B cell (primary cell): ENCODE data around the gene AOPEP. TPM values are rescaled to one million over a fixed set of nuclear protein-coding genes. Genes with fewer than 3 reads are reported as not detected.

Experiments
- ATAC-seq: fragments of 200-7000 bp; cut with Tn5 transposase; one replicate; pipeline ENCODE4 v1.10.0; 2021; ENCODE audit warnings: low read depth, mild to moderate bottlenecking, moderate number of reproducible peaks, moderate library complexity
- CTCF ChIA-PET: fragments of 350-600 bp; sonication (Branson Sonifier 250); formaldehyde crosslinking; loops from one replicate; lab custom pipeline; 2021; ENCODE audit warnings: antibody characterized with exemption, inconsistent platforms; lab: Charles Lee
- POLR2A ChIA-PET: fragments of 350-600 bp; sonication (Branson Sonifier 250); formaldehyde crosslinking; loops from one replicate; lab custom pipeline; 2021; ENCODE audit warnings: antibody characterized with exemption; lab: Charles Lee
- DNase-seq: peaks from one replicate; pipeline ENCODE4 v3.0.0; 2013
- H2AFZ ChIP-seq: 2 replicates; pipeline ENCODE4 v1.6.1; 2012; ENCODE audit warnings: mild to moderate bottlenecking, low read depth, low read length; ENCODE audit not compliant: insufficient read depth, poor library complexity, severe bottlenecking
- H3K27ac ChIP-seq, 2 donors: 1 replicate in 1 of 2; 2 replicates in 1 of 2; pipeline ENCODE4 v1.5.1; 2012 to 2013; ENCODE audit warnings: low read length in 2 of 2, mild to moderate bottlenecking in 2 of 2, moderate library complexity in 1 of 2
- H3K27me3 ChIP-seq, 4 experiments: fragments of 200-600 bp in 1 of 4; sonication (generic) in 1 of 4; replicated peaks in 1 of 4; 1 replicate in 2 of 4; 2 replicates in 2 of 4; pipeline versions ENCODE4 v1.6.1 to v1.7.0; 2013 to 2016; ENCODE audit warnings: low read length in 3 of 4, mild to moderate bottlenecking in 2 of 4, mixed read lengths in 1 of 4, moderate library complexity in 1 of 4; ENCODE audit not compliant: insufficient read depth in 4 of 4, control insufficient read depth in 3 of 4; ENCODE audit errors: control extremely low read depth in 1 of 4
- H3K36me3 ChIP-seq, 2 experiments: replicated peaks in 1 of 2; 1 replicate in 1 of 2; 2 replicates in 1 of 2; pipeline versions ENCODE4 v1.6.1 to v1.7.1; 2013; ENCODE audit warnings: low read length in 1 of 2; ENCODE audit not compliant: insufficient read depth in 2 of 2, control insufficient read depth in 1 of 2; ENCODE audit errors: control extremely low read depth in 1 of 2, extremely low read depth in 1 of 2
- H3K4me1 ChIP-seq, 2 donors: fragments of 200-600 bp in 1 of 2; sonication (generic) in 1 of 2; 1 replicate in 1 of 2; 2 replicates in 1 of 2; pipeline versions ENCODE4 v1.5.1 to v1.6.1; 2013 to 2017; ENCODE audit warnings: low read length in 2 of 2; ENCODE audit not compliant: control insufficient read depth in 2 of 2, insufficient read depth in 2 of 2
- H3K4me2 ChIP-seq: replicated peaks from 2 replicates; pipeline ENCODE3; 2012; ENCODE audit warnings: mild to moderate bottlenecking, low read depth, low read length; ENCODE audit not compliant: poor library complexity, severe bottlenecking
- H3K4me3 ChIP-seq, 5 experiments: fragments of 200-600 bp in 1 of 5; sonication (generic) in 1 of 5; 1 replicate in 3 of 5; 2 replicates in 2 of 5; pipeline versions ENCODE4 v1.5.1 to v1.7.0; 2011 to 2016; ENCODE audit warnings: low read length in 4 of 5, mild to moderate bottlenecking in 4 of 5, low read depth in 2 of 5, control low read depth in 1 of 5, moderate library complexity in 1 of 5; ENCODE audit not compliant: insufficient read depth in 1 of 5; ENCODE audit errors: control extremely low read depth in 1 of 5, extremely low read depth in 1 of 5
- H3K79me2 ChIP-seq: fragments of 200-600 bp; sonication (generic); one replicate; pipeline ENCODE4 v1.6.0; 2016; ENCODE audit warnings: low read length; ENCODE audit not compliant: control insufficient read depth, insufficient read depth
- H3K9ac ChIP-seq: fragments of 200-600 bp; sonication (generic); 2 replicates; pipeline ENCODE4 v1.6.1; 2017; ENCODE audit warnings: mild to moderate bottlenecking, low read length, moderate library complexity
- H3K9me3 ChIP-seq, 3 donors: one replicate each; pipeline versions ENCODE4 v1.6.1 to v1.7.1; 2013; ENCODE audit warnings: low read length in 2 of 3; ENCODE audit not compliant: control insufficient read depth in 2 of 3, insufficient read depth in 1 of 3; ENCODE audit errors: control extremely low read depth in 1 of 3
- H4K20me1 ChIP-seq: 2 replicates; pipeline ENCODE4 v1.6.0; 2012; ENCODE audit warnings: mild to moderate bottlenecking, low read length; ENCODE audit not compliant: insufficient read depth, control insufficient read depth, poor library complexity, severe bottlenecking
- H3K27ac Mint-ChIP-seq: one replicate; pipeline ENCODE4 v1.8.0; 2021; ENCODE audit warnings: mixed read lengths
- H3K27me3 Mint-ChIP-seq: one replicate; pipeline ENCODE4 v1.8.0; 2021; ENCODE audit warnings: mixed read lengths
- H3K4me1 Mint-ChIP-seq: one replicate; pipeline ENCODE4 v1.8.0; 2021; ENCODE audit warnings: mixed read lengths
- H3K4me3 Mint-ChIP-seq: one replicate; pipeline ENCODE4 v1.8.0; 2021; ENCODE audit warnings: mixed read lengths
- H3K9me3 Mint-ChIP-seq: one replicate; pipeline ENCODE4 v1.8.0; 2022; ENCODE audit warnings: mixed read lengths; ENCODE audit not compliant: insufficient read depth
- EZH2 ChIP-seq: IDR thresholded peaks from 2 replicates; pipeline ENCODE4 v1.6.1; 2012; ENCODE audit warnings: borderline replicate concordance, low read depth, mild to moderate bottlenecking, moderate library complexity, low read length; ENCODE audit not compliant: insufficient read depth, poor library complexity, severe bottlenecking
- WGBS: methylation state at CpG from one replicate; pipeline ENCODE4 v1.1.5; 2013; ENCODE audit warnings: missing lambda C conversion rate; ENCODE audit not compliant: insufficient coverage; 5-methylcytosine and 5-hydroxymethylcytosine counted together
- intact Hi-C: fragments of 100-400 bp; cut with micrococcal nuclease; formaldehyde crosslinking; loops from one replicate; pipeline ENCODE4 v1.10.0; 2022
- polyA plus RNA-seq: library from polyadenylated mRNA; depleted of rRNA; stranded (reverse); fragments of >200 nt; gene quantifications from 2 replicates; pipeline ENCODE4 v1.2.3, GENCODE V29; 2012
- total RNA-seq, 2 donors: library from RNA; stranded (reverse); fragments of 120-200 nt in 1 of 2; gene quantifications; 1 replicate in 1 of 2; 2 replicates in 1 of 2; pipeline versions ENCODE4 v1.2.3 to v1.2.4, GENCODE V29; 2013 to 2022
- TF ChIP-seq, protein P1 (sequence below): fragments of 200-600 bp; IDR thresholded peaks from one replicate; pipeline ENCODE4 v1.8.0; 2022; ENCODE audit warnings: antibody characterized with exemption, mild to moderate bottlenecking

The AOPEP gene
- total and polyA plus RNA-seq, 2 donors (not counting 1 experiment from before 2014, with no cell fraction given), result 5.1 to 35.8 TPM

DNA sequence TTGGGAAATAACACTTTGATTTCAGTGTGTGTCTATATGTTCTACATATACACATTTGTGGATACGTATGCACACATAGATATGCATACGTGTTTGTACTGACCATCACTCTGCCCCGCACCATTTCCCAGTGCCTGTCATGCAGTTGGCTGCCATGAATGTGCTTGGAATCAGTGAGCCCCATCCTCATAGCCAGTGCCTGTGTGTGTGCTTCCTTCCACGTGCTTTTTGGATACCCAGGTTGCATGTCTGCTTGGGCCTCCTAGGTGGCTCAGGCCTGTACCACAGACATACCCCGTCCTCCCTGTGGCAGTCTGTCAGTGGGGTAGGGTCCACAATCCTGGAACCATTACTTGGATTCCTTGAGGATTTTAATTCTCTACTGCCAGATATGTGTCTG is 347.4 kb downstream of the AOPEP start:
- no peak overlapping the region for H3K27ac Mint-ChIP-seq
- POLR2A ChIA-PET, result no interaction called here
- no peaks in the 10 kb centered on the region for H3K27me3 Mint-ChIP-seq
- 100% methylated on average over 4 of the region's 5 CpGs for WGBS
- CTCF ChIA-PET, result no interaction called here
- DNase-seq, result no peak
- H4K20me1 ChIP-seq, result no peaks in the 10 kb centered on the region
- H3K4me1 Mint-ChIP-seq, result no peaks in the 10 kb centered on the region
- no peak overlapping the region for H3K27ac ChIP-seq
- no peak overlapping the region for H2AFZ ChIP-seq
- no peaks in the 10 kb centered on the region for H3K9me3 Mint-ChIP-seq
- H3K27me3 ChIP-seq, result no peaks in the 10 kb centered on the region
- no peaks in the 10 kb centered on the region for H3K4me1 ChIP-seq
- H3K4me2 ChIP-seq, result no peak overlapping the region
- TF ChIP-seq, protein P1, sequence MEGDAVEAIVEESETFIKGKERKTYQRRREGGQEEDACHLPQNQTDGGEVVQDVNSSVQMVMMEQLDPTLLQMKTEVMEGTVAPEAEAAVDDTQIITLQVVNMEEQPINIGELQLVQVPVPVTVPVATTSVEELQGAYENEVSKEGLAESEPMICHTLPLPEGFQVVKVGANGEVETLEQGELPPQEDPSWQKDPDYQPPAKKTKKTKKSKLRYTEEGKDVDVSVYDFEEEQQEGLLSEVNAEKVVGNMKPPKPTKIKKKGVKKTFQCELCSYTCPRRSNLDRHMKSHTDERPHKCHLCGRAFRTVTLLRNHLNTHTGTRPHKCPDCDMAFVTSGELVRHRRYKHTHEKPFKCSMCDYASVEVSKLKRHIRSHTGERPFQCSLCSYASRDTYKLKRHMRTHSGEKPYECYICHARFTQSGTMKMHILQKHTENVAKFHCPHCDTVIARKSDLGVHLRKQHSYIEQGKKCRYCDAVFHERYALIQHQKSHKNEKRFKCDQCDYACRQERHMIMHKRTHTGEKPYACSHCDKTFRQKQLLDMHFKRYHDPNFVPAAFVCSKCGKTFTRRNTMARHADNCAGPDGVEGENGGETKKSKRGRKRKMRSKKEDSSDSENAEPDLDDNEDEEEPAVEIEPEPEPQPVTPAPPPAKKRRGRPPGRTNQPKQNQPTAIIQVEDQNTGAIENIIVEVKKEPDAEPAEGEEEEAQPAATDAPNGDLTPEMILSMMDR, result no peak
- TF ChIP-seq EZH2, result no peak
- intact Hi-C loops, result no loop called here
- no peak overlapping the region for H3K4me3 ChIP-seq
- no peak for ATAC-seq
- H3K9me3 ChIP-seq, result no peaks in the 10 kb centered on the region
- H3K36me3 ChIP-seq, result no peaks in the 10 kb centered on the region
- H3K79me2 ChIP-seq, result no peaks in the 10 kb centered on the region
- H3K9ac ChIP-seq, result no peak overlapping the region
- H3K4me3 Mint-ChIP-seq, result no peak overlapping the region

DNA sequence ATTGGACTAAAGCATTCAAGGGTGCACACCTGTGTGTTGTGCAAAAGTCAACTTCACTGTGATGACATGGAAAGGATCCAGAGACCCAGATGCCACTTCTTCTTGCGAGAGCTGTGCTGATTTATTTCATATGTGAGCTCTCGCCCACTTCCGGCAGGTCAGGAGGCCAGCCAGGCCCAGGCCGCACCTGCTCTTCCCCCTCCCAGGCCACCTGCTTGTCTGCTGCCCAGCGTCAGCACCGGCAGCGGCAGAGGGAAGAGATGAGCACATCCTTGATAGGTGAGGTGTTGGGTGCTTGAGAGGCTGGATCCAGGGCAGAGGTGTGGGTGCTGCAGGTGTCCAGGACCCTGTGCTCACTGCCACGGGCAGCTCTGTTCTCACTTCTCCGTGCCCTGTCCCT is 348.1 kb downstream of the AOPEP start:
- intact Hi-C loops, result no loop called here
- H2AFZ ChIP-seq, result no peak overlapping the region
- Mint-ChIP-seq H3K4me3 (no peak overlapping the region), H3K9me3 (no peaks in the 10 kb centered on the region), H3K27ac (no peak overlapping the region), H3K4me1 (no peaks in the 10 kb centered on the region), H3K27me3 (no peaks in the 10 kb centered on the region)
- ATAC-seq, result no peak
- no peak overlapping the region for H3K4me2 ChIP-seq
- H3K27ac ChIP-seq, result no peak overlapping the region
- H3K9ac ChIP-seq, result no peak overlapping the region
- H4K20me1 ChIP-seq, result no peaks in the 10 kb centered on the region
- H3K36me3 ChIP-seq, result no peaks in the 10 kb centered on the region
- no peak for TF ChIP-seq EZH2
- TF ChIP-seq, protein P1, result no peak
- H3K9me3 ChIP-seq, result no peaks in the 10 kb centered on the region
- WGBS, result 86% methylated on average over 3 of the region's 9 CpGs
- DNase-seq, result no peak
- POLR2A ChIA-PET, result no interaction called here
- CTCF ChIA-PET, result no interaction called here
- no peaks in the 10 kb centered on the region for H3K79me2 ChIP-seq
- H3K27me3 ChIP-seq, result no peaks in the 10 kb centered on the region
- H3K4me3 ChIP-seq, result no peak overlapping the region
- H3K4me1 ChIP-seq, result no peaks in the 10 kb centered on the region
